Measurements from ENCODE around the gene CTNNBL1.

CTNNBL1 gene

GRCh38 chr20:37841971-37842370, 148.1 kb downstream of the CTNNBL1 start:
- H3K27me3 ChIP-seq (ENCODE audit: insufficient read depth, low read length), result no peaks in the 10 kb centered on the region
- H3K4me3 ChIP-seq (ENCODE audit: low read length), result no peak overlapping the region
- peaks cover 30% of the 10 kb centered on the region for H3K4me1 ChIP-seq (ENCODE audit: insufficient read depth, low read length)
- H3K27ac ChIP-seq (ENCODE audit: low read depth, low read length), result peak overlapping the region; percentile 50; the same call in 1 of the 2 replicates
- H3K9me3 ChIP-seq (ENCODE audit: insufficient read depth, low read depth, low read length), result no peaks in the 10 kb centered on the region
- no peak overlapping the region; the same call in 1 of the 2 replicates for H3K9ac ChIP-seq (ENCODE audit: low read depth, low read length)
- WGBS, result 43% methylated on average over 6 of the region's 6 CpGs
- H3K36me3 ChIP-seq (ENCODE audit: insufficient read depth, low read length), result no peaks in the 10 kb centered on the region; the same call in 1 of the 2 replicates

GRCh38 chr20:37845241-37845681, 151.4 kb downstream of the CTNNBL1 start:
- H3K27me3 ChIP-seq (ENCODE audit: insufficient read depth, low read length), result no peaks in the 10 kb centered on the region
- 78% methylated on average over 10 of the region's 10 CpGs for WGBS
- H3K36me3 ChIP-seq (ENCODE audit: insufficient read depth, low read length), result no peaks in the 10 kb centered on the region; the same call in 1 of the 2 replicates
- H3K9ac ChIP-seq (ENCODE audit: low read depth, low read length), result no peak overlapping the region
- H3K9me3 ChIP-seq (ENCODE audit: insufficient read depth, low read depth, low read length), result no peaks in the 10 kb centered on the region
- H3K27ac ChIP-seq (ENCODE audit: low read depth, low read length), result no peak overlapping the region
- H3K4me3 ChIP-seq (ENCODE audit: low read length), result no peak overlapping the region
- peaks cover 39% of the 10 kb centered on the region for H3K4me1 ChIP-seq (ENCODE audit: insufficient read depth, low read length)

GRCh38 chr20:37845878-37846277, 152.0 kb downstream of the CTNNBL1 start:
- 83% methylated on average over 5 of the region's 5 CpGs for WGBS
- Histone ChIP-seq H3K4me3 (ENCODE audit: low read length) (no peak overlapping the region), H3K36me3 (ENCODE audit: insufficient read depth, low read length) (no peaks in the 10 kb centered on the region; the same call in 1 of the 2 replicates), H3K27me3 (ENCODE audit: insufficient read depth, low read length) (no peaks in the 10 kb centered on the region), H3K27ac (ENCODE audit: low read depth, low read length) (peak overlapping the region; percentile 19), H3K9ac (ENCODE audit: low read depth, low read length) (no peak overlapping the region), H3K9me3 (ENCODE audit: insufficient read depth, low read depth, low read length) (no peaks in the 10 kb centered on the region), H3K4me1 (ENCODE audit: insufficient read depth, low read length) (peaks cover 39% of the 10 kb centered on the region)

GRCh38 chr20:37846573-37846972, 152.7 kb downstream of the CTNNBL1 start:
- Histone ChIP-seq H3K9me3 (ENCODE audit: insufficient read depth, low read depth, low read length) (no peaks in the 10 kb centered on the region), H3K36me3 (ENCODE audit: insufficient read depth, low read length) (no peaks in the 10 kb centered on the region; the same call in 1 of the 2 replicates), H3K27me3 (ENCODE audit: insufficient read depth, low read length) (no peaks in the 10 kb centered on the region), H3K27ac (ENCODE audit: low read depth, low read length) (peak overlapping the region; percentile 19; the same call in 1 of the 2 replicates), H3K4me3 (ENCODE audit: low read length) (no peak overlapping the region), H3K9ac (ENCODE audit: low read depth, low read length) (no peak overlapping the region), H3K4me1 (ENCODE audit: insufficient read depth, low read length) (peaks cover 35% of the 10 kb centered on the region)
- 22% methylated on average over 4 of the region's 4 CpGs for WGBS

GRCh38 chr20:37848706-37849105, 154.9 kb downstream of the CTNNBL1 start:
- Histone ChIP-seq H3K27me3 (ENCODE audit: insufficient read depth, low read length) (no peaks in the 10 kb centered on the region), H3K27ac (ENCODE audit: low read depth, low read length) (no peak overlapping the region), H3K36me3 (ENCODE audit: insufficient read depth, low read length) (peaks cover 4% of the 10 kb centered on the region)

GRCh38 chr20:37849156-37849555, 155.3 kb downstream of the CTNNBL1 start:
- Histone ChIP-seq H3K4me3 (ENCODE audit: low read length) (no peak overlapping the region), H3K4me1 (ENCODE audit: insufficient read depth, low read length) (peaks cover 21% of the 10 kb centered on the region), H3K9ac (ENCODE audit: low read depth, low read length) (no peak overlapping the region), H3K9me3 (ENCODE audit: insufficient read depth, low read depth, low read length) (no peaks in the 10 kb centered on the region), H3K36me3 (ENCODE audit: insufficient read depth, low read length) (peaks cover 6% of the 10 kb centered on the region), H3K27ac (ENCODE audit: low read depth, low read length) (no peak overlapping the region), H3K27me3 (ENCODE audit: insufficient read depth, low read length) (no peaks in the 10 kb centered on the region)
- WGBS, result 93% methylated on average over 9 of the region's 9 CpGs

More at GRCh38 chr20:37848706-37849105, 154.9 kb downstream of the CTNNBL1 start:
- no peak overlapping the region for H3K4me3 ChIP-seq (ENCODE audit: low read length)
- H3K9ac ChIP-seq (ENCODE audit: low read depth, low read length), result no peak overlapping the region
- H3K4me1 ChIP-seq (ENCODE audit: insufficient read depth, low read length), result peaks cover 21% of the 10 kb centered on the region
- H3K9me3 ChIP-seq (ENCODE audit: insufficient read depth, low read depth, low read length), result no peaks in the 10 kb centered on the region
- WGBS, result 89% methylated on average over 5 of the region's 5 CpGs

- H3K9me3 ChIP-seq (ENCODE audit: insufficient read depth, low read depth, low read length), result no peaks in the 10 kb centered on the region
- H3K27ac ChIP-seq (ENCODE audit: low read depth, low read length), result no peak overlapping the region
- whole genome bisulfite sequencing, result 96% methylated on average over 2 of the region's 2 CpGs
- no peak overlapping the region for H3K9ac ChIP-seq (ENCODE audit: low read depth, low read length)
- H3K4me1 ChIP-seq (ENCODE audit: insufficient read depth, low read length), result peaks cover 21% of the 10 kb centered on the region
- peaks cover 6% of the 10 kb centered on the region for H3K36me3 ChIP-seq (ENCODE audit: insufficient read depth, low read length)
- no peak overlapping the region for H3K4me3 ChIP-seq (ENCODE audit: low read length)
- H3K27me3 ChIP-seq (ENCODE audit: insufficient read depth, low read length), result no peaks in the 10 kb centered on the region
Measured at GRCh38 chr20:37849566-37849965, 155.7 kb downstream of the CTNNBL1 start.

GRCh38 chr20:37850036-37850592, 156.3 kb downstream of the CTNNBL1 start:
- Histone ChIP-seq H3K9me3 (ENCODE audit: insufficient read depth, low read depth, low read length) (no peaks in the 10 kb centered on the region), H3K36me3 (ENCODE audit: insufficient read depth, low read length) (peaks cover 6% of the 10 kb centered on the region), H3K9ac (ENCODE audit: low read depth, low read length) (no peak overlapping the region), H3K27me3 (ENCODE audit: insufficient read depth, low read length) (no peaks in the 10 kb centered on the region), H3K27ac (ENCODE audit: low read depth, low read length) (no peak overlapping the region), H3K4me3 (ENCODE audit: low read length) (no peak overlapping the region), H3K4me1 (ENCODE audit: insufficient read depth, low read length) (peaks cover 21% of the 10 kb centered on the region)
- WGBS, result 94% methylated on average over 6 of the region's 6 CpGs

- Histone ChIP-seq H3K4me1 (ENCODE audit: insufficient read depth, low read length) (peaks cover 18% of the 10 kb centered on the region), H3K9ac (ENCODE audit: low read depth, low read length) (no peak overlapping the region), H3K9me3 (ENCODE audit: insufficient read depth, low read depth, low read length) (no peaks in the 10 kb centered on the region), H3K36me3 (ENCODE audit: insufficient read depth, low read length) (peaks cover 6% of the 10 kb centered on the region), H3K27ac (ENCODE audit: low read depth, low read length) (no peak overlapping the region), H3K4me3 (ENCODE audit: low read length) (no peak overlapping the region), H3K27me3 (ENCODE audit: insufficient read depth, low read length) (no peaks in the 10 kb centered on the region)
- WGBS, result 83% methylated on average over 10 of the region's 10 CpGs
Measured at GRCh38 chr20:37850724-37851355, 157.0 kb downstream of the CTNNBL1 start.

GRCh38 chr20:37852666-37853065, 158.8 kb downstream of the CTNNBL1 start:
- Histone ChIP-seq H3K27ac (ENCODE audit: low read depth, low read length) (no peak overlapping the region), H3K36me3 (ENCODE audit: insufficient read depth, low read length) (peaks cover 6% of the 10 kb centered on the region), H3K9ac (ENCODE audit: low read depth, low read length) (no peak overlapping the region), H3K4me1 (ENCODE audit: insufficient read depth, low read length) (0 out of 2 replicates have a peak, but pooled peaks cover 2% of the 10 kb centered on the region), H3K9me3 (ENCODE audit: insufficient read depth, low read depth, low read length) (no peaks in the 10 kb centered on the region), H3K4me3 (ENCODE audit: low read length) (no peak overlapping the region), H3K27me3 (ENCODE audit: insufficient read depth, low read length) (no peaks in the 10 kb centered on the region)
- 94% methylated on average over 6 of the region's 6 CpGs for WGBS

GRCh38 chr20:37853823-37854375, 160.1 kb downstream of the CTNNBL1 start:
- 96% methylated on average over 2 of the region's 2 CpGs for WGBS
- H3K36me3 ChIP-seq (ENCODE audit: insufficient read depth, low read length), result peaks cover 6% of the 10 kb centered on the region
- no peaks in the 10 kb centered on the region for H3K4me1 ChIP-seq (ENCODE audit: insufficient read depth, low read length)
- no peaks in the 10 kb centered on the region for H3K27me3 ChIP-seq (ENCODE audit: insufficient read depth, low read length)
- H3K27ac ChIP-seq (ENCODE audit: low read depth, low read length), result no peak overlapping the region
- no peak overlapping the region for H3K4me3 ChIP-seq (ENCODE audit: low read length)
- H3K9me3 ChIP-seq (ENCODE audit: insufficient read depth, low read depth, low read length), result no peaks in the 10 kb centered on the region
- no peak overlapping the region for H3K9ac ChIP-seq (ENCODE audit: low read depth, low read length)
